K562 (cell line): ENCODE data around the gene IL10. TPM values are rescaled to one million over a fixed set of nuclear protein-coding genes. Genes with fewer than 3 reads are reported as not detected.

Experiments used
- ATAC-seq: fragments of 200-7000 bp; cut with Tn5 transposase; 3 replicates; pipeline ENCODE4 v1.9.1; 2020; ENCODE audit warnings: moderate library complexity
- BruUV-seq: library from RNA; stranded (reverse); fragments of 400-500 nt; replicated peaks from 2 replicates; lab custom pipeline; 2021; lab: Mats Ljungman, UMichigan
- CTCF ChIA-PET: fragments of 300-600 bp; formaldehyde crosslinking; extraction: SDS; loops from one replicate; lab custom pipeline; 2021; ENCODE audit warnings: low intra/inter-chr PET ratio; lab: Yijun Ruan, JAX
- POLR2A ChIA-PET: fragments of 300-600, 350-650 bp; sonication (Branson Sonifier 250); formaldehyde crosslinking; extraction: SDS; loops from one replicate; lab custom pipeline; 2021; ENCODE audit warnings: antibody characterized with exemption, inconsistent platforms; lab: Yijun Ruan, JAX
- DNase-seq, 4 experiments: peaks; one replicate each; pipeline versions ENCODE4 v3.0.0 to v3.0.0-alpha.2; 2011 to 2018; ENCODE audit warnings: low spot score in 3 of 4, mixed read lengths in 3 of 4; ENCODE audit errors: extremely low read depth in 1 of 4
- FAIRE-seq: peaks from 2 replicates; lab custom pipeline; 2011; peaks lifted over from hg19 to GRCh38; lab: Jason Lieb, UNC
- H2AFZ ChIP-seq: 2 replicates; pipeline ENCODE4 v1.6.0; 2011; ENCODE audit warnings: low read depth, low read length, control low read depth, inconsistent platforms
- H3K27ac ChIP-seq: fragments of 200-600 bp; 3 replicates; pipeline ENCODE4 v1.8.0; 2011; ENCODE audit warnings: low read depth, mild to moderate bottlenecking, control low read depth, inconsistent platforms, low read length, moderate library complexity, mixed read lengths; ENCODE audit errors: extremely low read depth
- H3K27me3 ChIP-seq, 2 experiments: fragments of 300-600 bp in 1 of 2; 2 replicates in 1 of 2; 3 replicates in 1 of 2; pipeline versions ENCODE4 v1.6.0 to v1.8.0; 2011; ENCODE audit warnings: inconsistent platforms in 2 of 2, low read length in 2 of 2, mild to moderate bottlenecking in 1 of 2, mixed read lengths in 1 of 2, moderate library complexity in 1 of 2; ENCODE audit not compliant: control insufficient read depth in 2 of 2, insufficient read depth in 2 of 2
- H3K36me3 ChIP-seq: fragments of 300-600 bp; 3 replicates; pipeline ENCODE4 v1.8.0; 2011; ENCODE audit warnings: mild to moderate bottlenecking, low read length, inconsistent platforms; ENCODE audit not compliant: control insufficient read depth, insufficient read depth
- H3K4me1 ChIP-seq, 2 experiments: fragments of 200-600 bp in 1 of 2; replicated peaks in 1 of 2; 2 replicates in 1 of 2; 3 replicates in 1 of 2; pipeline versions ENCODE4 v1.5.1 to v1.8.0; 2011; ENCODE audit warnings: inconsistent platforms in 2 of 2, low read length in 2 of 2, mild to moderate bottlenecking in 1 of 2, mixed read lengths in 1 of 2, moderate library complexity in 1 of 2; ENCODE audit not compliant: control insufficient read depth in 2 of 2, insufficient read depth in 2 of 2
- H3K4me2 ChIP-seq: 2 replicates; pipeline ENCODE4 v1.6.1; 2011; ENCODE audit warnings: low read length, control low read depth, inconsistent platforms, mixed read lengths; ENCODE audit not compliant: insufficient read depth
- H3K4me3 ChIP-seq: fragments of 200-600 bp; sonication (generic), shearing (Covaris generic); 2 replicates; pipeline ENCODE4 v1.5.1; 2016; ENCODE audit warnings: control low read depth, inconsistent platforms
- H3K79me2 ChIP-seq: fragments of 200-600 bp; 3 replicates; pipeline ENCODE4 v1.8.0; 2011; ENCODE audit warnings: low read length, inconsistent platforms; ENCODE audit not compliant: control insufficient read depth, insufficient read depth
- H3K9ac ChIP-seq, 2 experiments: 2 replicates each; pipeline versions ENCODE4 v1.6.0 to v1.6.1; 2011; ENCODE audit warnings: low read depth in 2 of 2, low read length in 2 of 2, control low read depth in 1 of 2, inconsistent platforms in 1 of 2, mild to moderate bottlenecking in 1 of 2, mixed read lengths in 1 of 2; ENCODE audit not compliant: insufficient read depth in 1 of 2
- H3K9me1 ChIP-seq: one replicate; pipeline ENCODE4 v1.6.0; 2011; ENCODE audit warnings: inconsistent platforms, mild to moderate bottlenecking, low read length, moderate library complexity; ENCODE audit not compliant: control insufficient read depth, insufficient read depth
- H3K9me3 ChIP-seq: replicated peaks from 2 replicates; pipeline ENCODE4 v1.5.1; 2011; ENCODE audit warnings: low read depth, low read length, inconsistent platforms; ENCODE audit not compliant: control insufficient read depth, insufficient read depth
- H4K20me1 ChIP-seq: replicated peaks from 2 replicates; pipeline ENCODE4 v1.6.1; 2011; ENCODE audit warnings: low read length, inconsistent platforms, mixed read lengths; ENCODE audit not compliant: control insufficient read depth, insufficient read depth
- ARID1B ChIP-seq: fragments of 450-650 bp; IDR thresholded peaks from 2 replicates; pipeline ENCODE4 v1.6.1; 2016; ENCODE audit warnings: antibody characterized with exemption, mild to moderate bottlenecking, inconsistent platforms
- BCOR ChIP-seq: fragments of 450-650 bp; IDR thresholded peaks from 2 replicates; pipeline ENCODE4 v1.6.1; 2016
- CBX5 ChIP-seq: IDR thresholded peaks from 2 replicates; pipeline ENCODE4 v1.6.1; 2014; ENCODE audit warnings: low read depth, borderline replicate concordance
- DLX4 ChIP-seq: fragments of 250-450 bp; sonication (Bioruptor Pico); IDR thresholded peaks from 2 replicates; pipeline ENCODE4 v1.6.1; 2021; ENCODE audit warnings: mild to moderate bottlenecking
- HDAC8 ChIP-seq: fragments of 450-650 bp; IDR thresholded peaks from 2 replicates; pipeline ENCODE4 v1.6.1; 2016; ENCODE audit warnings: mild to moderate bottlenecking, missing genetic modification characterization, moderate library complexity, missing compliant biosample characterization
- LCOR ChIP-seq: sonication (generic); formaldehyde crosslinking; IDR thresholded peaks from 2 replicates; pipeline ENCODE4 v1.8.0; 2022; ENCODE audit warnings: mild to moderate bottlenecking, missing genetic modification reagents
- MXD1 ChIP-seq: fragments of 250-450 bp; sonication (Bioruptor Pico); IDR thresholded peaks from 2 replicates; pipeline ENCODE4 v1.8.0; 2021; ENCODE audit warnings: borderline replicate concordance, mild to moderate bottlenecking, moderate library complexity; ENCODE audit not compliant: poor library complexity, severe bottlenecking
- MYNN ChIP-seq, 2 experiments: sonication (generic); formaldehyde crosslinking in 1 of 2; IDR thresholded peaks; 2 replicates each; pipeline versions ENCODE4 v1.5.0 to v1.6.1; 2016 to 2020; ENCODE audit warnings: antibody characterized with exemption in 1 of 2, missing genetic modification reagents in 1 of 2
- NFXL1 ChIP-seq: fragments of 450-650 bp; formaldehyde crosslinking; IDR thresholded peaks from 2 replicates; pipeline ENCODE4 v1.4.0; 2021; ENCODE audit warnings: mild to moderate bottlenecking
- SAFB ChIP-seq: fragments of 200-400 bp; formaldehyde crosslinking; IDR thresholded peaks from 2 replicates; pipeline ENCODE4 v1.6.1; 2017; ENCODE audit warnings: low read depth, low read length, borderline replicate concordance
- SREBF2 ChIP-seq: sonication (generic); formaldehyde crosslinking; IDR thresholded peaks from 2 replicates; pipeline ENCODE4 v1.4.0; 2020; ENCODE audit warnings: mild to moderate bottlenecking, missing genetic modification reagents
- TEAD1 ChIP-seq, 2 experiments: fragments of 450-650 bp in 1 of 2; sonication (generic) in 1 of 2; formaldehyde crosslinking; IDR thresholded peaks; 2 replicates each; pipeline versions ENCODE4 v1.4.0 to v1.8.0; 2020 to 2022; ENCODE audit warnings: mild to moderate bottlenecking in 2 of 2, missing genetic modification reagents in 1 of 2
- YBX1 ChIP-seq: fragments of 450-650 bp; IDR thresholded peaks from 2 replicates; pipeline ENCODE4 v1.7.1; 2016; ENCODE audit warnings: mild to moderate bottlenecking
- ZBED1 ChIP-seq: IDR thresholded peaks from 2 replicates; pipeline ENCODE4 v1.6.1; 2014
- ZBTB9 ChIP-seq: fragments of 450-650 bp; formaldehyde crosslinking; IDR thresholded peaks from 2 replicates; pipeline ENCODE4 v1.4.0; 2020; ENCODE audit warnings: mild to moderate bottlenecking, moderate library complexity
- ZNF41 ChIP-seq: fragments of 250-450 bp; sonication (Bioruptor Pico); conservative IDR thresholded peaks from 2 replicates; pipeline ENCODE4 v1.4.0; 2020; ENCODE audit warnings: mild to moderate bottlenecking
- ZNF639 ChIP-seq, 2 experiments: fragments of 200-800 bp in 1 of 2; sonication (Bioruptor generic) in 1 of 2; sonication (generic) in 1 of 2; formaldehyde crosslinking in 1 of 2; IDR thresholded peaks in 1 of 2; conservative IDR thresholded peaks in 1 of 2; 2 replicates each; pipeline versions ENCODE4 v1.5.0 to v1.6.1; 2016 to 2020; ENCODE audit warnings: missing compliant biosample characterization in 1 of 2, missing genetic modification characterization in 1 of 2, missing genetic modification reagents in 1 of 2
- ZNF668 ChIP-seq: fragments of 250-450 bp; sonication (Bioruptor Pico); IDR thresholded peaks from 2 replicates; pipeline ENCODE4 v1.8.0; 2022; ENCODE audit warnings: mild to moderate bottlenecking, inconsistent platforms
- WGBS: fragments of 100-300 bp; shearing (Covaris generic); methylation state at CpG from one replicate; pipeline ENCODE4 v1.1.6; 2016; ENCODE audit warnings: low coverage, mixed read lengths; ENCODE audit not compliant: insufficient coverage; ENCODE audit errors: missing lambda C conversion rate; 5-methylcytosine and 5-hydroxymethylcytosine counted together
- in situ Hi-C: fragments of 300-500 bp; cut with MboI; formaldehyde crosslinking; loops from 4 replicates; pipeline ENCODE4 v1.15.0; 2018; ENCODE audit warnings: inconsistent platforms, mixed read lengths
- intact Hi-C: fragments of 100-400 bp; cut with micrococcal nuclease; formaldehyde crosslinking; loops from 2 replicates; pipeline ENCODE4 v1.14.2; 2022
- polyA plus RNA-seq, 8 experiments: library from polyadenylated mRNA; depleted of rRNA in 4 of 8; stranded (reverse) in 5 of 8; unstranded in 3 of 8; fragments of >200 nt; fragmentation: Nextera tagmentation in 2 of 8; fragmentation: Illumina TruSeq in 1 of 8; extraction: Ambion mirVana in 2 of 8; extraction: Trizol in 1 of 8; gene quantifications; 2 replicates each; pipeline versions ENCODE4 v1.2.1 to v1.2.3, GENCODE V29; 2011 to 2014; ENCODE audit warnings: inconsistent platforms in 1 of 8, missing spikeins in 1 of 8
- total RNA-seq, 7 experiments: library from RNA; depleted of rRNA in 6 of 7; stranded (reverse); fragments of >200 nt in 6 of 7; fragmentation: Illumina TruSeq in 2 of 7; extraction: Trizol in 2 of 7; gene quantifications; 2 replicates each; pipeline versions ENCODE4 v1.2.1 to v1.2.3, GENCODE V29; 2011 to 2021; ENCODE audit warnings: low replicate concordance in 1 of 7

Gene IL10
- total and polyA plus RNA-seq, 9 of the 15 experiments (the other 6 are each of a cell fraction or from before 2014, with no cell fraction given): 0.29 TPM; not detected in 8

GRCh38 chr1:206816390-206817287 lies 44.3 kb upstream of the IL10 start:
- intact Hi-C loops: loop anchor here (10.0 kb wide), 1 partner anchor 258 kb away; no protein-coding TSS in a partner anchor
- ATAC-seq (peak; percentile 91), FAIRE-seq (peak; percentile 94)
- TF ChIP-seq ZBED1 (no peak), ZNF41 (no peak), SAFB (no peak), ZNF668 (CRISPR knock-in tag) (no peak), TEAD1 (CRISPR knock-in tag; IDR thresholded peaks at IDR 0.05) (0 out of 4 replicates have a peak, but pooled peaks of 1 of the 2 experiments have one; percentile 31), SREBF2 (no peak), CBX5 (no peak), HDAC8 (no peak), LCOR (CRISPR knock-in tag) (no peak), BCOR (no peak), MYNN (IDR thresholded peaks at IDR 0.05) (no peak), MYNN (CRISPR knock-in tag; IDR thresholded peaks at IDR 0.05) (no peak), MXD1 (no peak), DLX4 (no peak), ZBTB9 (CRISPR knock-in tag) (no peak), NFXL1 (no peak), YBX1 (no peak), ARID1B (peak; percentile 75), ZNF639 (CRISPR knock-in tag; conservative IDR thresholded peaks at IDR 0.05 in 1 of 2, IDR thresholded peaks at IDR 0.05 in 1 of 2) (no peak)

More at GRCh38 chr1:206816390-206817287, 44.3 kb upstream of the IL10 start:
- BruUV-seq: no TSS peak
- Histone ChIP-seq H3K27ac (peak overlapping the region; percentile 60; the same call in 1 of the 3 replicates), H3K36me3 (no peaks in the 10 kb centered on the region), H3K4me3 (no peak overlapping the region), H3K4me1 (peaks cover 0 to 30% of the 10 kb centered on the region in 2 experiments; a peak in 4 of 5 replicates), H3K9me1 (no peaks in the 10 kb centered on the region), H2AFZ (peak overlapping the region; percentile 73), H3K9ac (peak overlapping the region in 1 of 2 experiments; percentile 43; a peak in 2 of 4 replicates), H3K27me3 (peaks cover 2 to 8% of the 10 kb centered on the region in 2 experiments; a peak in 2 of 5 replicates), H3K4me2 (peak overlapping the region; percentile 7; the same call in 1 of the 2 replicates), H3K9me3 (peaks cover 6% of the 10 kb centered on the region; the same call in 1 of the 2 replicates), H3K79me2 (no peaks in the 10 kb centered on the region), H4K20me1 (no peaks in the 10 kb centered on the region)
- in situ Hi-C loops: no loop called here
- ChIA-PET CTCF (no interaction called here), POLR2A (interaction anchor here (0.6 to 1.8 kb wide), 10 partner anchors 9 to 505 kb away, joined by 3 to 13 read pairs (median 3); partner anchors contain the start of gene CD55)
- WGBS: 11% methylated on average over 4 of the region's 4 CpGs
- peak; percentile 34 to 71 (median 42) for DNase-seq
